PC-3 (cell line): ENCODE data around the gene OMA1. TPM values are rescaled to one million over a fixed set of nuclear protein-coding genes. Genes with fewer than 3 reads are reported as not detected.

Experiments
- ATAC-seq: fragments of 200-7000 bp; cut with Tn5 transposase; 2 replicates; pipeline ENCODE4 v1.9.1; 2020; ENCODE audit warnings: mild to moderate bottlenecking, moderate library complexity
- BruUV-seq: library from RNA; stranded (reverse); fragments of 400-500 nt; replicated peaks from 2 replicates; lab custom pipeline; 2021; lab: Mats Ljungman, UMichigan
- CTCF ChIA-PET: fragments of 300-600 bp; sonication (Branson Sonifier 250); formaldehyde crosslinking; loops from one replicate; lab custom pipeline; 2022; ENCODE audit warnings: antibody characterized with exemption; lab: Charles Lee
- POLR2A ChIA-PET: fragments of 300-600 bp; sonication (Branson Sonifier 250); formaldehyde crosslinking; loops from one replicate; lab custom pipeline; 2022; ENCODE audit warnings: antibody characterized with exemption; ENCODE audit not compliant: unreplicated experiment; lab: Charles Lee
- DNase-seq: peaks from one replicate; pipeline ENCODE4 v3.0.0-alpha.2; 2015
- H2AFZ ChIP-seq: fragments of 300-600 bp; sonication (generic); 2 replicates; pipeline ENCODE4 v1.6.0; 2016; ENCODE audit warnings: antibody characterized with exemption, low read length
- H3F3A ChIP-seq: fragments of 300-600 bp; sonication (generic); one replicate; pipeline ENCODE4 v1.6.0; 2017; ENCODE audit warnings: antibody characterized with exemption, low read length, control low read depth, mild to moderate bottlenecking; ENCODE audit not compliant: unreplicated experiment
- H3K27ac ChIP-seq: fragments of 300-600 bp; sonication (generic); 2 replicates; pipeline ENCODE4 v1.5.1; 2016; ENCODE audit warnings: mild to moderate bottlenecking, low read length
- H3K27me3 ChIP-seq: fragments of 300-600 bp; sonication (generic); 2 replicates; pipeline ENCODE4 v1.6.1; 2016; ENCODE audit warnings: low read length, mixed read lengths
- H3K36me3 ChIP-seq: fragments of 300-600 bp; sonication (generic); 2 replicates; pipeline ENCODE4 v1.6.1; 2016; ENCODE audit warnings: low read depth, mixed run types, low read length, mixed read lengths
- H3K4me1 ChIP-seq: fragments of 300-600 bp; sonication (generic); 2 replicates; pipeline ENCODE4 v1.5.1; 2016; ENCODE audit warnings: low read length; ENCODE audit not compliant: insufficient read depth
- H3K4me2 ChIP-seq: fragments of 300-600 bp; sonication (generic); 2 replicates; pipeline ENCODE4 v1.6.0; 2016; ENCODE audit warnings: low read length
- H3K4me3 ChIP-seq: fragments of 300-600 bp; sonication (generic); 2 replicates; pipeline ENCODE4 v1.5.1; 2016; ENCODE audit warnings: mild to moderate bottlenecking, low read length, mixed read lengths
- H3K79me2 ChIP-seq: fragments of 300-600 bp; sonication (generic); 2 replicates; pipeline ENCODE4 v1.6.1; 2017; ENCODE audit warnings: low read length, mixed read lengths
- H3K9ac ChIP-seq: fragments of 300-600 bp; sonication (generic); 2 replicates; pipeline ENCODE4 v1.6.0; 2016; ENCODE audit warnings: mild to moderate bottlenecking, low read length
- H3K9me2 ChIP-seq: fragments of 300-600 bp; sonication (generic); replicated peaks from 2 replicates; pipeline ENCODE4 v1.6.1; 2016; ENCODE audit warnings: mixed run types, low read length, mixed read lengths
- H3K9me3 ChIP-seq: fragments of 300-600 bp; sonication (generic); 2 replicates; pipeline ENCODE4 v1.6.1; 2016; ENCODE audit warnings: low read length, mixed read lengths
- H4K20me1 ChIP-seq: fragments of 300-600 bp; sonication (generic); 2 replicates; pipeline ENCODE4 v1.6.1; 2016; ENCODE audit warnings: low read length, mixed read lengths
- CTCF ChIP-seq: fragments of 300-600 bp; sonication (generic); conservative IDR thresholded peaks from 2 replicates; pipeline ENCODE4 v1.5.1; 2017; ENCODE audit warnings: antibody characterized with exemption, low read depth, mild to moderate bottlenecking, low read length
- EZH2 ChIP-seq: fragments of 300-600 bp; sonication (generic); IDR thresholded peaks from one replicate; pipeline ENCODE4 v1.6.1; 2017; ENCODE audit warnings: antibody characterized with exemption, mild to moderate bottlenecking, low read length; ENCODE audit not compliant: unreplicated experiment
- EZH2phosphoT487 ChIP-seq: fragments of 300-600 bp; sonication (generic); IDR thresholded peaks from 2 replicates; pipeline ENCODE4 v1.6.1; 2018; ENCODE audit warnings: mild to moderate bottlenecking, antibody characterized with exemption, low read length, borderline replicate concordance
- intact Hi-C: fragments of 100-400 bp; cut with micrococcal nuclease; formaldehyde crosslinking; loops from 2 replicates; pipeline ENCODE4 v1.9.0; 2023
- total RNA-seq: library from RNA; depleted of rRNA; stranded (reverse); fragments of >200 nt; gene quantifications from 2 replicates; pipeline ENCODE4 v1.2.3, GENCODE V29; 2014

OMA1 gene
- total RNA-seq, 1 experiment from 2014 or later = 16.1 TPM

- H3K4me3 ChIP-seq = no peak overlapping the region
- POLR2A ChIA-PET = interaction anchor here (0.5 to 0.6 kb wide), 3 partner anchors 17 to 1213 kb away, joined by 3 to 18 read pairs (median 3); partner anchors contain the start of gene OMA1
- no peak overlapping the region for H3K27ac ChIP-seq
These were observed 26.2 kb upstream of the OMA1 start for GRCh38 chr1:58572690-58573089.

DNA sequence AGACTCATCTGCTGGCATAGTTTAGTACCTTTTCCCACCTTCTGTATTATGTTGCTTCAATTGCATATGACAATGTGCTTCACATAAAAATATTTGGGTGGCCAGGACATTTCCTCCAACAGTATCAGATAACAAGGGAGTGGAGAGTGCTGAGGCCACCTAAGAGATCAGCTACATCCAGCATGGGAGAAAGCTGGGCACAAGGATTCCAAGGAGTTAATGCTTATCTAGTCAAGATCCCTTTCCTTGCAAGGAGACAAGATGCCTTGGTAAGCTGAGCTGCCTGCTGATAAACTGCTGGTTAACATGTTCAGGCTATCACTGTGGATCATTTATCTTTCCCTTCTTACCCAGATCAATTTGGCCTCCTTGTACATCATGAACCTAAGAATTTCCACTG is 25.1 kb upstream of the OMA1 start:
- H3K79me2 ChIP-seq = peaks cover 36% of the 10 kb centered on the region
- ChIA-PET POLR2A (no interaction called here), CTCF (no interaction called here)
- no peak overlapping the region for H3K27ac ChIP-seq
- no peak for TF ChIP-seq CTCF
- TF ChIP-seq EZH2phosphoT487 = no peak
- no peak for TF ChIP-seq EZH2
- intact Hi-C loops = no loop called here
- no peaks in the 10 kb centered on the region for H3K9me3 ChIP-seq
- no peak for DNase-seq
- peaks cover 31% of the 10 kb centered on the region for H4K20me1 ChIP-seq
- no peak overlapping the region for H3K4me3 ChIP-seq
- no peak overlapping the region for H3K9ac ChIP-seq
- no peaks in the 10 kb centered on the region for H3K36me3 ChIP-seq
- no peaks in the 10 kb centered on the region for H3K9me2 ChIP-seq
- H2AFZ ChIP-seq = no peak overlapping the region
- H3F3A ChIP-seq = no peaks in the 10 kb centered on the region
- H3K4me2 ChIP-seq = no peak overlapping the region
- ATAC-seq = no peak
- H3K4me1 ChIP-seq = peaks cover 17% of the 10 kb centered on the region
- no peaks in the 10 kb centered on the region for H3K27me3 ChIP-seq
- no TSS peak for BruUV-seq

More at GRCh38 chr1:58572690-58573089, 26.2 kb upstream of the OMA1 start:
- ATAC-seq (no peak), DNase-seq (peak; percentile 25)
- intact Hi-C loops = no loop called here
- Histone ChIP-seq H3K4me2 (peak overlapping the region; percentile 98; the same call in 1 of the 2 replicates), H3K9me2 (no peaks in the 10 kb centered on the region), H2AFZ (no peak overlapping the region), H3F3A (no peaks in the 10 kb centered on the region), H3K27me3 (no peaks in the 10 kb centered on the region), H3K4me1 (peaks cover 20% of the 10 kb centered on the region), H3K79me2 (peaks cover 45% of the 10 kb centered on the region), H3K9me3 (no peaks in the 10 kb centered on the region), H4K20me1 (peaks cover 32% of the 10 kb centered on the region), H3K36me3 (no peaks in the 10 kb centered on the region), H3K9ac (no peak overlapping the region)
- BruUV-seq = no TSS peak
- CTCF ChIA-PET = no interaction called here
- TF ChIP-seq EZH2 = no peak
- no peak for TF ChIP-seq EZH2phosphoT487
- TF ChIP-seq CTCF = no peak

DNA sequence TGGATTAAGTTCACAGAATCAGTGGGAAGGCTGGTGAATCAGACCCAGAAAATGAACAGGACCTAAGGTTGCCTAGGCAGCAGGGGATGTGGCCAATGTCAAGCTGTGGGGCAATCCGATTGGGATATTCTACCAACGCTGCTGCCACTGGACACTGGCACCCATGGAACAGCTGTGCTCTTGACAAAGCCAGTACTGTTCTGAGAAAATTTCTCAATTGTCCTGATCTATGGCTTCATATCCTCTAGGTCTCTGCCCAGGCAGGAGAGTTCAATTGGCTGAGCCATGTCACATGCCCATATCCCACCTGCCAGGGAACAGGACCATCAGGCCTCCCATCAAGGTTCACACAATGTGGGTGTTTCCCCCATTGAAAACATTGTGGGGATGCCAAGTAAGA is 24.3 kb upstream of the OMA1 start:
- BruUV-seq = no TSS peak
- no peaks in the 10 kb centered on the region for H3K9me2 ChIP-seq
- peaks cover 23% of the 10 kb centered on the region for H4K20me1 ChIP-seq
- intact Hi-C loops = no loop called here
- H3K36me3 ChIP-seq = no peaks in the 10 kb centered on the region
- no peaks in the 10 kb centered on the region for H3K9me3 ChIP-seq
- no peak for DNase-seq
- POLR2A ChIA-PET = no interaction called here
- CTCF ChIA-PET = no interaction called here
- H3K27me3 ChIP-seq = no peaks in the 10 kb centered on the region
- H3K4me1 ChIP-seq = peaks cover 17% of the 10 kb centered on the region
- H3K9ac ChIP-seq = no peak overlapping the region
- TF ChIP-seq EZH2 (no peak), EZH2phosphoT487 (no peak)
- no peak for ATAC-seq
- H3F3A ChIP-seq = no peaks in the 10 kb centered on the region
- peaks cover 28% of the 10 kb centered on the region for H3K79me2 ChIP-seq
- H2AFZ ChIP-seq = no peak overlapping the region
- no peak overlapping the region for H3K4me3 ChIP-seq
- H3K4me2 ChIP-seq = no peak overlapping the region
- H3K27ac ChIP-seq = no peak overlapping the region
